CD4-positive, alpha-beta T cell treated with Interleukin-10 for 1 hour (primary cell): ENCODE data around the gene BCL2L1.
"Not testable (repeated sequence)": the region's sequence is repeated elsewhere in the genome, so short reads cannot be mapped to it uniquely, and the experiment has no call there.

Experiments used
- DNase-seq: peaks from one replicate; pipeline ENCODE4 v3.0.0-alpha.2; 2020

The BCL2L1 gene

GRCh38 chr20:31642837-31643236 lies 79.8 kb downstream of the BCL2L1 start:
- no peak for DNase-seq

- no peak for DNase-seq
Observed at GRCh38 chr20:31641391-31641790, 81.3 kb downstream of the BCL2L1 start.

GRCh38 chr20:31640259-31640658 lies 82.4 kb downstream of the BCL2L1 start:
- DNase-seq, result no peak

- DNase-seq, result no peak
Observed at GRCh38 chr20:31638816-31639215, 83.9 kb downstream of the BCL2L1 start.

GRCh38 chr20:31638317-31638716 lies 84.4 kb downstream of the BCL2L1 start:
- DNase-seq, result no peak

GRCh38 chr20:31637660-31638059 lies 85.0 kb downstream of the BCL2L1 start, which contains the start of gene COX4I2:
Gene COX4I2 (plus strand): TSS chr20:31637912. CDS start chr20:31639018, 1,106 bp downstream.
- DNase-seq, result no peak

GRCh38 chr20:31633339-31633914 lies 89.2 kb downstream of the BCL2L1 start:
- no peak for DNase-seq

GRCh38 chr20:31632548-31633338 lies 89.9 kb downstream of the BCL2L1 start:
- no peak for DNase-seq

GRCh38 chr20:31630187-31630790 lies 92.4 kb downstream of the BCL2L1 start:
- no peak for DNase-seq

GRCh38 chr20:31628057-31628456 lies 94.6 kb downstream of the BCL2L1 start:
- not testable (repeated sequence) for DNase-seq

GRCh38 chr20:31626534-31626933 lies 96.1 kb downstream of the BCL2L1 start:
- DNase-seq, result not testable (repeated sequence)

- not testable (repeated sequence) for DNase-seq
Observed at GRCh38 chr20:31623123-31623505, 99.6 kb downstream of the BCL2L1 start.

GRCh38 chr20:31620246-31620645 lies 102.4 kb downstream of the BCL2L1 start:
- DNase-seq, result no peak

- DNase-seq, result no peak
Observed at GRCh38 chr20:31617432-31618104, 105.1 kb downstream of the BCL2L1 start.

GRCh38 chr20:31615416-31615815 lies 107.3 kb downstream of the BCL2L1 start:
- DNase-seq, result no peak
